Upper lobe of left lung (tissue), 4 donors: ENCODE data around the gene CEBPA.

Experiments
- CTCF ChIP-seq, 6 experiments: fragments of 450-650 bp in 4 of 6; fragments of 200-600 bp in 2 of 6; sonication (generic) in 2 of 6; IDR thresholded peaks; one replicate each; pipeline ENCODE4 v1.5.1; 2016 to 2019; ENCODE audit warnings: antibody characterized with exemption in 6 of 6
- EP300 ChIP-seq, 4 donors: sonication (generic); formaldehyde crosslinking; IDR thresholded peaks; one replicate each; pipeline ENCODE4 v1.5.1; 2017; ENCODE audit warnings: antibody characterized with exemption in 4 of 4, control low read depth in 2 of 4
- POLR2A ChIP-seq, 4 donors: fragments of 450-650 bp; IDR thresholded peaks; one replicate each; pipeline ENCODE4 v1.5.1; 2016 to 2017; ENCODE audit warnings: antibody characterized with exemption in 4 of 4, mild to moderate bottlenecking in 2 of 4
- POLR2AphosphoS5 ChIP-seq, 2 donors: sonication (generic); formaldehyde crosslinking; IDR thresholded peaks; one replicate each; pipeline ENCODE4 v1.5.1; 2017; ENCODE audit warnings: antibody characterized with exemption in 2 of 2

- TF ChIP-seq POLR2A (IDR thresholded peaks at IDR 0.05), result no peak
- no peak for TF ChIP-seq CTCF (IDR thresholded peaks at IDR 0.05)
- TF ChIP-seq EP300 (IDR thresholded peaks at IDR 0.05), result no peak
- TF ChIP-seq POLR2AphosphoS5 (IDR thresholded peaks at IDR 0.05), result no peak
Observed at GRCh38 chr19:33277434-33277833, 24.9 kb downstream of the CEBPA start.
